GM12873 (cell line): ENCODE results near the gene CIROP.

ENCODE experiments used
- TF ChIP-seq, protein P1 (sequence below): IDR thresholded peaks from 2 replicates; pipeline ENCODE4 v1.5.1; 2012; ENCODE audit warnings: low read depth, mild to moderate bottlenecking, moderate library complexity, low read length, control low read depth; ENCODE audit not compliant: insufficient read depth; ENCODE audit errors: missing control alignments

Gene CIROP

DNA sequence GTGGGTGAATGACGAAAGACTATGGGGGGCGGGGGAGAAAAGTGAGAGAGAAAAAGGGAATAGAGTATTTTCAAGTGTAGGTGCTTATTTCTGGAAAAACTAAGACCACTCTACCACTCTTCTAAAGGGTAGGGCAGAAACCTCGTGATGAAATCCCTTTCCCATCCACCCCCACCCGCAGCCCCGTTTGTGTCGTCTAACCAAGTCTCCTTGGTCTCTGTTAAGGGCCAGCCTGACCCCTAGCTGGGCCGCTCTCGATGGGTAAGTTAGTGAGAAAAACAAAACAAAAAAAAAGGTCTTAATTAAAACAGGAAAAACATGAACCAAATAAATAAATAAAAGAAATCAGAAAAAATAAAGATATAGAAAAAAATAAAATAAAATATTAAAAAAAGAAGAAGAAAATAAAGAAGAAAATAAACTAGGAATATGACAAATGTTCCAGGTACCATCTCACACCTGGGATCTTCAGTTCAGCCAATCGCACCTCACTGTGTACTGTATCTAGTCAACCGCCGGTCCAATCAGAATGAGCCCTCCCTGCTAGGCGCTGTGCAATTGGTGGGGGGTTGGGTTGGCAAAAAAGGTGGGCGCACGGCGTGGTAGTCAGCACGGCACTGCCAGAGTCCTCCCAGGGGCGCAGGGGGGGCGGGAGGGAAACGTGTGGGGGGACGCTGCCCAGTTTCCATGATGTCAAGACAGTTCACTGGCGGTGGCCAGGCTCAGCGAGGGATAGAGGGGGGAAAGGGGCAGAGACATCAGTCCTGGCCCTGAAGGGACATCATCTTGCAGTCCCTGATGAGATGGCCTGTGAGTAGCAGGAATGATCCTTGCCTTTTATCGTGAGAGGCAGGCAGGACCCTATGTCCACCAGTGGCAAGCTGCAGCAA is 37.7 kb downstream of the CIROP start:
- TF ChIP-seq, protein P1, sequence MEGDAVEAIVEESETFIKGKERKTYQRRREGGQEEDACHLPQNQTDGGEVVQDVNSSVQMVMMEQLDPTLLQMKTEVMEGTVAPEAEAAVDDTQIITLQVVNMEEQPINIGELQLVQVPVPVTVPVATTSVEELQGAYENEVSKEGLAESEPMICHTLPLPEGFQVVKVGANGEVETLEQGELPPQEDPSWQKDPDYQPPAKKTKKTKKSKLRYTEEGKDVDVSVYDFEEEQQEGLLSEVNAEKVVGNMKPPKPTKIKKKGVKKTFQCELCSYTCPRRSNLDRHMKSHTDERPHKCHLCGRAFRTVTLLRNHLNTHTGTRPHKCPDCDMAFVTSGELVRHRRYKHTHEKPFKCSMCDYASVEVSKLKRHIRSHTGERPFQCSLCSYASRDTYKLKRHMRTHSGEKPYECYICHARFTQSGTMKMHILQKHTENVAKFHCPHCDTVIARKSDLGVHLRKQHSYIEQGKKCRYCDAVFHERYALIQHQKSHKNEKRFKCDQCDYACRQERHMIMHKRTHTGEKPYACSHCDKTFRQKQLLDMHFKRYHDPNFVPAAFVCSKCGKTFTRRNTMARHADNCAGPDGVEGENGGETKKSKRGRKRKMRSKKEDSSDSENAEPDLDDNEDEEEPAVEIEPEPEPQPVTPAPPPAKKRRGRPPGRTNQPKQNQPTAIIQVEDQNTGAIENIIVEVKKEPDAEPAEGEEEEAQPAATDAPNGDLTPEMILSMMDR = no peak

DNA sequence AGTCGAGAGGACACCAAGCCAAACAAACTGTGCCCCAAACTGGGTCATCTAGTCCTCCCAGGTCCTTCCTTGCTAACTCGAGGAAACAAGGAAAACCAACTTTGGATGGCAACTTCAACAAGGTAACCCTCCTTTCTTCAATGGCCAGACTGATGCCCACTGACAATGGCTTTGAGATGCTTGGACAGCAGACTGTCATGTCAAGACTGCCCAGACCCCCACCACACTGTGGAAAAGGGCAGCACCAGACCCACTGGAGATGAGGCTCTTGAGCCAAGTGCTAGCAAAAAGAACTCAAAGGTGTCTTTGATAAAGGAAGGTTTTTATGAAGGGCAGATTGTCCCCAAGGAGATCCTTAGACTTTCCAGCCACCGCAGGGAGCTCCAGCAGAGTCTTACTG is 38.4 kb downstream of the CIROP start:
- TF ChIP-seq, protein P1 = no peak

DNA sequence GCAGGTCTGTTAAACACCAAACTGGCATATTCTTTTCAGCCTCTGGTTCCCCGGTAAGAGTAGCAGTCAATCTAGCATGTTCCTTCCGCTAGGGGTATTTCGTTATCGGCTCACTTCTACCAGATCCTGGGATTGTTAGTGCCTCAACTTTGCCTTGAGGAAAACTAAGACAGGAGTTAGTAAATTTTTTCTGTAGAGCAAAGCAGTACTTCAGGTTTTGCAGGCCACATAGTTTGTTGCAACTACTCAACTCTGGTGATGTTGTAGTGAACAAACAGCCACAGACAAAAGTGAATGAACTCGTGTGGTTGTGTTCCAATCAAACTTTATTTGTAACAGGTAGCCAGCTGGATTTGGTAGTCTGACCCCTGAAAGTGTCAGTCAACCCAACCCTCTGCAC is 41.2 kb downstream of the CIROP start:
- TF ChIP-seq, protein P1 = no peak

DNA sequence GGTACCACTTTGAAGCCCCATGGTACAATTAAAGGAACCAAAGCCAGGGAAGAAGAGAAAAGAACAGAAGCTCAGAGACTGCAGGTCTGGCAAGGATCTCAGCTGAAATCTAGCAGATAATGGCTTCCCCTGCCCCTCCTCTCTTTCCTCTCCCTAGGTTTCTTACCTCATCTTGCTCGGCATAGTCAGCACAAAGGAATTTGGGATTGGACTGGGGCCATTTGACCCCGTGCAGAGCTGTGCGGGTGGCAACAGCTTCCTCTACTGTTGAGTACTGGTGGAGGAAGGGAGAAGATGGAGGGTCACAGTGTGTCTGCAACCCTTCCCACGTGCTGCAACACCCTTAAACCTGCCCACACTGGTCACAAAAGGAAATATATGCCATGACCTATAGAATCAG is 42.8 kb downstream of the CIROP start:
- TF ChIP-seq, protein P1 = no peak

DNA sequence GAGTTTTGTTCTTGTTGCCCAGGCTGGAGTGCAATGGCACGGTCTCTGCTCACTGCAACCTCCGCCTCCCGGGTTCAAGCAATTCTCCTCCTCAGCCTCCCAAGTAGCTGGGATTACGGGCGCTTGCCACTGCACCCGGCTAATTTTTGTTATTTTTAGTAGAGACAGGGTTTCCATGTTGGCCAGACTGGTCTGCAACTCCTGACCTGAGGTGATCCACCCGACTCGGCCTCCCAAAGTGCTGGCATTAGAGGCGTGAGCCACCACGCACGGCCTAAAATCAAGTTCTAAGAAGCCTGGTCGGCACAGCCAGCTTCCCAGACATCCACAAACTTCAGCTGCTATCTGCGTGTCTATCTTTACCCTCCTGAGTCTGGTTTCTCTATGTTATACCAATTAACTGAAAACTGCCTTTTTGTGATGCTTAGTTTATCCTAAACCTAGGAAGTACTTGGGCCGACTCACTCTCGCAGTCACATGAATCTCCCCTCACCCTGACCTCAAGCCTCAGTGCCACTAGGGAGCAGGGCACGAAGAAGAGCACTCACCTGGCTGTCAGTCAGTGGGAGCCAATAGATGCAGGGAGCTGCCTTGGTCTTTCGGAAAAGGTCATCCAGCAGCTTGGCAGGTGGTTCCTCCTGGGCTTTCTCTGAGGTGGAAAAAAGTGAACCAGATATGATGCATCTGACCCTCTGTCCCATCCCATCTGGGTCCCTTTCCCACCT is 44.1 kb downstream of the CIROP start:
- TF ChIP-seq, protein P1 = no peak

DNA sequence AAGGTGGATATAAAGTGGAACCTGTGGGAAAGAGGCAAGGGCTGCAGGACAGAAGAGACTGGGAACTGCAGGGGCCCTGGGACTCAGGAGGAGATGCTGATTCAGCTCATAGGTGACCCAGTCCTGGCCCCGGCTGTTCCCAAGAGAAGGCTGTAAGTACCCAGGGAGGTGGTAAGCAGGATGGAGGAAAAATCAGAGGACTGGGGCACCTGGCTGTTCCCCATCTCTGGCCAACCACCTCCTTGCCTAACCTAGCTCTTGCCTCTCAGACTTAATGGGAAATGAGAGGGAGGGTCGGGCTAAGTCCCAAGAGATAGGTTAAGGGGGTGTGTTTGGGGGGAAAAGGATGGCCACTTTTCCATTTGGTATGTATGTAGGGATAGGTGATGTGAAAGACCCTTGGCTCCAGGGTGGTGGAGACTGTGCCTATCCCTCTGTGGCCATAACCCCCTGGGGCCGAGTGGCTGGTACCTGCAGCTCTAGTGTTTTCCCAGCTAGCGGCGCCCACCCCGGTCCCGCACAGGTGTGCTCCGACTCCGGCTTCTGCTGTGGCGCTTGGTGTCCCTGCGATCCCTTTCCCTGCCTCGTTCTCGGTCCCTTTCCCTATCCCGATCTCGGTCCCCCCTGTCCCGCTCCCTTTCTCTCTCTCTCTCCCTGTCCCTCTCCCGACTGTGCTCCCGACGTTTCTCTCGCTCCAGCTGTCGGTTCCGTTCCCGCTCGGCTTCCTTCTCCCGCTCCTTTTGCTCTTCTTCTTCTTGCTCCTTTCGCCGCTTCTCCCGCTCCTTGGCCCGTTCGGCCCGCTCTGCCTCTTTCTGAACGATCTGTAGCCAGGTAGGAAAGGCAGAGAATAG is 45.9 kb downstream of the CIROP start:
- TF ChIP-seq, protein P1 = no peak
